GM19468 (cell line): ENCODE results near the gene SMU1.
"Not testable (repeated sequence)": the region's sequence is repeated elsewhere in the genome, so short reads cannot be mapped to it uniquely, and the experiment has no call there.

Source experiments
- ATAC-seq: cut with Tn5 transposase; IDR thresholded peaks from one replicate; pipeline ENCODE4 v1.9.1; 2021; ENCODE audit warnings: mild to moderate bottlenecking, moderate library complexity, moderate number of reproducible peaks; ENCODE audit not compliant: unreplicated experiment; ENCODE audit errors: extremely low read depth

Gene SMU1

DNA sequence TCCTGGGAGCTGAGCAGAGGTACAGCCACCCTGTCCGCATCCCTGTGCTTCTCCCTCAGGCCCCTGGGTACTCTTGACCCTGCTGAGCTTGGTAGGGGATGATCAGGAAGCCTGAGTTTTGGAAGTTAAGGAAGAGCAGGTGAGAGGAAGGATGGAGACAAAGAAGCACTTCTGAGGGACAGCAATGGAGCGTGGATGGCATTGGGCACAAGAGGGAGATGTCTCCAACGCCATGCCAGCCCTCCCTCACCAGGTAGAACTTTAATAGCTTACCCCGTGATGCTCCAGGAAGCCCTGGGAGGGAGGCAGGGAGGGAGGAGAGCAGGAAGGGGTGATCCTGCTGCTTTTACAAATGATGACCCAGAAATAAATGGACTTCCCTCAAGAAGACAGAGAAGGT is 29.9 kb upstream of the SMU1 start:
- ATAC-seq = no peak

DNA sequence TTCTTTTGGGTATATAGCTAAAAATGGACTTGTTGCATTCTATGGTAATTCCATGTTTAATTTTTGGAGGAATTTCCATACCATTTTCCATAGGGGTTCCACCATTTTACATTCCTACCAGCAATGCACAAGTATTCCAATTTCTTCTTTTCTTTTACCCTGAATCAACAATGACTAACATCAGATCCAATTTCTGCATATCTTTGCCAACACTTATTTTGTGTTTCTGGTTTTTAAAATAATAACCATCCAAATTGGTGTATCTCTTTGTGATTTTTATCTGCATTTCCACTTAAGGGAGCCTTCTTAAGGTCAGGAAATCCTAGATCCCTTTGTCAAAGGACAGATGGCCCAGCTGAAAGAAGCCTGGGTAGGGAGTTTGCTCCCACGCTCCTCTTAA is 29.5 kb upstream of the SMU1 start:
- ATAC-seq = no peak

DNA sequence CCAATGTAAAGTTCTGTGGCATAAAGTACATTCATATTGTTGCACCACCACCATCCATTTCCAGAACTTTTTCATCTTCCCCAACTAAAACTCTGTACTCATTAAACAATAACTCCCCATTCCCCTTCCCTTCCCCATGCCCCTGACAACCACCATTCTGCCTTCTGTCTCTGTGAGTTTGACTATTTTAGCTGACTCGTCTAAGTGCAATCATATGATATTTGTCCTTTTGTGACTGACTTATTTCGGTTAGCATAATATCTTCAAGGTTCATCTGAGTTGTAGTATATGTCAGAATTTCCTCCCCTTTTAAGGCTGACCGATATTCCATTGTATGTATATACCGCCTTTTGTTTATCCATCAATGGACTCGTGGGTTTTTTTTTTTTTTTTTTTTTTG is 29.0 kb upstream of the SMU1 start:
- no peak for ATAC-seq

DNA sequence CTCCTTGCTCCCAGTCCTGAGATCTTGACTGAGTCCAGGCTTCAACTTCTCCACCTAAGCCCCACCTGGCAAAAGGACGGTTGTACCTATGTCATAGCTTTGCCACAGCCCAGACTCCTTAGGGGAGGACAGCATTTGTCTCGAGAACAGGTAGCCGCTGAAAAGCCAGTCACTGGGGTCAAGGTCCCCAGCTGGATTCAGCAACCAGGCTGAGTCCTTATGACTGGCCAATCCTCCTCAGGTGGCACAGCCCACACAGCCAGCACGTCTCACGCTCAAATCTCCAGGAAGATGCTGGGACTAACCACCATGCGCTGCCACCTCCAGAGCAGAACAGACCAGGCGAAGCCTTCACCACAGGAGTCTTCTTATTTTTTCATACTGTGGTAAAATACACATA is 27.9 kb upstream of the SMU1 start:
- ATAC-seq = no peak

DNA sequence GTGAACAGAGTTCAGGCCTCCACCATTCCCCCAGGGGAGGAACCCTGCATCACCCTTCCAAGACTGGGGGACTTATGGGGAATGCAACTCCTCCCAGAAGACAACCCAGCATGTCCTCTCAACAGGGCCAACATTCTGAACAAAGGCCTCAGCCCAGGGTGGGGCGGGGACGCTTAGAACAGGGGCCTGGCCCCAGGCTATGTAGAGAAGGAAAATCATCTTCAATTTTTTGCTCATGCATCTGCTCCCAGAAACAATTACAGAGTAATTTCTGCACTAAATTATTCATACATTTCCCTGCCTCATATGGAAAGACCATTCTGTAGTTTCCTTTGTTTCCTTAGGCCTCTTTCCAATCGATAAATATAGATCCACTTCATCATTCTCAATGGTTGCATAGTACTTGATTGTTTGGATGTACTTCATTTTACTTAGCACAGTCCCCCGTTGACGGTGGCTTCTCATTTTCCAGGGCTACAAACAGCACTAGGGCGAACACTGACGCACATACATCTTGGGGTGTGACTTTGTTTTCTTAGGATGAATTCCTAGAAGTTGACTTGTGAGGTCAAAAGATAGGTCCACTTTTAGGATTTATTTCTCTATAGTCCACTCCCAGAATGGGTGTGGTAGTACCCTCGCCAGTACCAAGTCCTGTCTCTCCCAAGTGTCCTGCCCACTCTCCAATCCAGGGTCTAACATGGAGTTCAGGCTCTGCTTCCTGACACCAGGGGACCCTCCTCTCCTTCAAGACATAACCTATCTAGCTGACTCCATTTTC is 27.2 kb upstream of the SMU1 start:
- ATAC-seq = no peak

DNA sequence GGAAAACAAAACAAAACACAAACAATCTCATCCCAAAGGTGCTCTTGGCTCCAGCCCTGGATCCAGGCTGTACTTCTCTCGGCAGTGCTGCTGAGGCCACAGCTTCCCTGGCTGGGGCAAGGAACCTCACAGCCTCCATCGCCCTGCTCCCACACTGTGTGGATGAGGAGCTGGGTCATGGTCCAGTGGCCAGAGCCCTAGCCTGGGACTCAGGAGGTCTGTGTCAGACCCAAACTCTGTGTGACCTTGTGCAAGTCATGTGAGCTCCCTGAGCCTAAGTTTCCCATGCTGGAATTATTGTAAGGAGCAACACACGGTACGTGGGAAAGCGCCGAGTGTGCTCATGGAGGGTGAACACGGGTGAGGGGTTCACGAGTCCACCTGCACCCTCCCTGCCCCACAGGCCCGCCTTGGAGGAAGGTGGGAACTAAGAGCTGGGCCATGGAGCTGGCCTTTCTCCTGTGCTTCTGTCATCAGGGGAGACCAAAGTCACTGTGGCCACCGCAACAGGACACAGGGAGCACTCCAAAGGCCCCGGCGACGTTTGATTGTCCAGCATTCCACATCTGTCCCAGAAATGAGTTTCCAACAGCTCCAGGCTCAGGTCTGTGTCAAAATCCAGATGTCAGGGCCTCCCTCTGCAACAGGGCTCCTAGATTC is 26.2 kb upstream of the SMU1 start:
- no peak for ATAC-seq

DNA sequence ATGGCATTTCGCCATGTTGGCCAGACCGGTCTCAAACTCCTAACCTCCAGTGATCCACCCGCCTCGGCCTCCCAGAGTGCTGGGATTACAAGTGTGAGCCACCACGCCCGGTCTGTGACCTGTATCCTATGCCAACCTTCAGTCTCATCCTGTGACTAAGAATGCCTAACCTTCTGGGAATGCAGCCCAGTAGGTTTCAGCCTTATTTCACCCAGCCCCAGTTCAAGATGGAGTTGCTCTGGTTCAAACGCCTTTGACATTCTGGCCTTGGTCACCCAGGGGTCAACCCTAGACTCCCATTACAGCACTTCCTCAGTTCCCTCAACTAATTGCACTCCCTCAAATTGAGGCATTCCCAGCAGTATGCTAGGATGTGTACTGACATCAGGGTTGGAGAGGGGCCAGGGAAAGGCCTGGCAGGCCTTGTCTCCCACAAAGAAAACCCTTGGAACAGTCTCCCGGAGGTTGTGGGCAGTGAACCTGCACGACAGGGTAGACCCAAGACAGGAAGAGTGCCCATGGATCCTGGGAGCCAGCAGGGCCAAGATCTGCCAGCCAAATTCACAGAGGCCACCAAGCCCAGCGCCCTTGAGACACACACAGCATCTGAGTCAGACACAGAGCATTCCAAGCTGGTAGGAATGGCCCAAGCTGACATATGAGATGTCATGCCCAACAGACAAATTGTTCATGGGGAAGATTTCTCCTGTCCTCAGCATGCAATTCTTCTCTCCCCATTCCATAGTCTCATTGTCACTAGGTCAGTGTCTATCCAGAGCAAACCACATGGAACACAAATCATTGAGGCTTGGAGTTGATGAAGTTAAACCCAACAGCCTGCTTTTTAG is 24.9 kb upstream of the SMU1 start:
- ATAC-seq = no peak

DNA sequence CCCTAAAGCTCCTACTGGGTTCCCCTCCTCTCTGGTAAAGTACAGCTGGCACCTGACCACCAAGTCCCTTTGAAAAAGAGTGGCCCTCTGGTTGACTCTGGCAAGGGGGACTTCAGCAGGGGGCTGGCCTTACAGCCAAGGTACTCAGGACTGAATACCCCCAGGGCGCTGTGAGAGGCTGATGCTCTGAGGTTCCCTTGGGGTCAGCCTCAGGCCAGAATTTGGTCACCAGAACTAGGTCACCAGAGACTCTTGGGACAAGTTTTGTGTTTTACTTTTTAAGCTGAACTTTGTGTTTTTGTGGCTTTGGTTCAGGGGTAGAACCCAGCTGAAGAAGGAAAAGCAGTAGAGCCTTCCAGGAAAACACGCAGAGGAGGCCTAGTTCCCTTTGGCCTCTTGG is 23.3 kb upstream of the SMU1 start:
- ATAC-seq = no peak

DNA sequence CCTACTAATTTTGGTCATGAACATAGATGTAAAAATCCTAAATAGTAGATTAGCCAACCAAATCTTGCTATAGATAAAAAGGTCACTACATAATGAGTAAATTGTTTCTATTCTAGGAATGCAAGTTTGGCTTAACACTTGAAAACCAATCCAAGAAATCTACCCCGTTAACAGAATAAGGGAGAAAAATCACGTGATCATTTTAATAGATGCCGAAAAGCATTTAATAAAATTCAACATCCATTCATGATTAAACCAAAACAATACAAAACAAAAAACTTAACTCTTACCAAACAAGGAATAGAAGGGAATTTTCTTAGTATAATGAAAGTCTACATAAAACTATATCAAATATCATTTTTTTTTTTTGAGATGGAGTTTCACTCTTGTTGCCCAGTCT is 20.7 kb upstream of the SMU1 start:
- ATAC-seq = no peak

DNA sequence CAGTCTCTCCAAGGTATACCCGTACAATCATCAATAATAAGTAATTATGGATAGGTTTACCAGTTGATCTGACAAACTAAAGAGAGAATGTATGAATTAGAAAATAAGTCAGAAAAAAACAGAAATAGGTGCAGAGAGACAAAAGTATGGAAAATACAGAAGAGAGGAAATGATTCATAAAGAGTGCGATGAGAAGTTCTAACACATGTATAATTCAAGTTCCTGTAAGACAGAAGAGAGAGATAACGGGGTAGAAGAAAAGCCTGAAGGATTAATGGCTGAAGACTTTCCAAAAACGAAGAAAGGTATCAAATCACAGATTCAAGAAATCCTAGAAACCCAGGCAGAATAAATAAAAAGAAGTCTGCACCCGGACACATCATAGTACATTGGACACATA is 16.2 kb upstream of the SMU1 start:
- no peak for ATAC-seq

DNA sequence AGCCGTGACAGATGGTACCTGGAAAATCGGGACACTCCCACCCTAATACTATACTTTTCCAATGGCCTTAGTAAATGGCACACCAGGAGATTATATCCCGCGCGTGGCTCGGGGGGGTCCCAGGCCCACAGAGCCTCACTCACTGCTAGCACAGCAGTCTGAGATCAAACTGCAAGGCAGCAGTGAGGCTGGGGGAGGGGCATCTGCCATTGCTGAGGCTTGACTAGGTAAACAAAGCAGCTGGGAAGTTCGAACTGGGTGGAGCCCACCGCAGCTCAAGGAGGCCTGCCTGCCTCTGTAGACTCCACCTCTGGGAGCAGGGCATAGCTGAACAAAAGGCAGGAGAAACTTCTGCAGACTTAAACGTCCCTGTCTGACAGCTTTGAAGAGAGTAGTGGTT is 9.2 kb upstream of the SMU1 start:
- not testable (repeated sequence) for ATAC-seq

DNA sequence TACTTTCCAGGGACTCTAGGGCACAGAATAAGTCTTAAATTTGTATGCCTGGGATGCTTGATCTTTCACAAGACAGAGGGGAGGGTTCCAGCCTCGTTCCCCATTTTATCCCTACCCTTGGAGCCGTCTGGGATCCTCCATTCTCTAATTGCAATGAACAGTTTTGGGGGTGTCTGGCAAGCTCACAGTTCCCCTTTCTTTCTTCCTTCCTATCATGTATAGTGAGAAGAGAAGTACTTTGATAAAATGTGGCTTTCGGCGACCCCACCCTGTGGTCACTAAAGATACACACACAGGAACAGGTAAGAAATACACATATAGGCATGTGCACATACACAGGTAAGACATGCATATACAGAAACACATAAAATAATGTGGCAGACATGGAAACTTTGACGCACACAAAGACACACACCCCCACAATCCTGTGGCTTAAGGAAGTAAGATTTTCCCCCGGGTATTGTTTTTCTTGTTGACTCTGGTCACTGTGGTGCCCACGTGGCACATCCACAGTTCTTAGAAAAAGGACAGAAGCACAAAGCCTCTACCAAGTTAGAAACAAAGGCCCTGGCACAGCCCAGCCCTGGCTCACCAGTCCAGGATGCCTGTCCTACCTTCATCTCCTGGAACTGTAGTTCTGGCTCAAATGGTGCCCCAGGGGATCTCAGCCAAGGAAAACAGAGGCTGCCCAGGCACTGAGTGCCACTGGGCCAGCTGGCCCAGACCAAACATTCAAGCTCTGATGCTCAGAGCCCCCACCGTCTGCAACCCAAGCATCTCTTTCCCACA is 6.3 kb upstream of the SMU1 start:
- no peak for ATAC-seq

DNA sequence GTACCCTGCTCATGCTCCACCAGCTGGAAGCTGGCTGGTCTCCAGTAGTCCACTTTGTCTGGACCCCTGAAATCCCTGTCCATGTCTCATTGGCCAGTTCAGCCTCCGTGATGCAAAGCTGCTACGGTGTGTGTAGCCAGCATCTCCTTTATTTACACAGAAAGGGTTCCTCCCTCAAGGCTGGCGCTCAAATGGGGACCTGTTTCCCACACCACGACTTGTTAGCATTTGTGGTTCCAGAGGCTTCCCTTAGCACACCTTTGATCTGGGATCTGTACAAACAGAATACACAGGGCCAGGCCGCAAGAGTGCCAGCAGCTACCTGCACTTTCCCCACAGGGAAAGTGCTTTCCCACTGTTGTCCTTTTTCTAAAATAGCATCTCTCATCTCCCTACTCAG is 5.7 kb upstream of the SMU1 start:
- no peak for ATAC-seq

DNA sequence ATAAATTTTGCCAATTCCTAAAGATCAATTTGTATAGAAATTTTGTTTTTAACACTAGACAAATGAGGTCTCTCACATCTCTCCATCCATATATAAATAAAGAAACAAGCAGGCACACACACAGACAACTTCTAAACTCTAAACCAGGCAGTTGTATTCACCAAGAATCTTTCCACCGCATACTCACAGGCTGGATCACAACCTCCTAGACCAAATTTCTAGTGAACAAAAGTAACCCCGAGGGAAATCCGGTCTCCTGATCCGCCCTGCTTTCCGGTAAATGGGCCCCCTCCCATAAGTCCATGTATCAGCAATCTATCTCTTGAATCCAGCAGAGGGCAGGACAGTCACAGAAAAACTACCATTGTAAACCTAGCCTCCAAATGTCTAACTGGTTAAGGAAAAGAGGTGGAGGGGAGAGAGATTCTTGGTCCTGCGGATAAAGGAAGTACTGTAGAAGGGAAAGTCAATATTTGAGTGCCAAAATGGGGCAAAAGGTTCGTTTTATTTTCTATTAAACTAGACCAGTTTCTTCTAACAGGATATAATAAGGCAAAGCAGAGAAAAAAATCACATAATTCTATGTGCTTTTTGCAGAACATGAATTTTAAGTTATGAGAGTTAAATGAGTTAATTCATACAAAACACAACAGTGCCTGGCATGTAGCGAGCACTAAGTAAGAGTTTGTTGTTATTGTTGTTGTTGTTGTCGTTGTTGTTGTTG is 4.8 kb upstream of the SMU1 start:
- no peak for ATAC-seq

DNA sequence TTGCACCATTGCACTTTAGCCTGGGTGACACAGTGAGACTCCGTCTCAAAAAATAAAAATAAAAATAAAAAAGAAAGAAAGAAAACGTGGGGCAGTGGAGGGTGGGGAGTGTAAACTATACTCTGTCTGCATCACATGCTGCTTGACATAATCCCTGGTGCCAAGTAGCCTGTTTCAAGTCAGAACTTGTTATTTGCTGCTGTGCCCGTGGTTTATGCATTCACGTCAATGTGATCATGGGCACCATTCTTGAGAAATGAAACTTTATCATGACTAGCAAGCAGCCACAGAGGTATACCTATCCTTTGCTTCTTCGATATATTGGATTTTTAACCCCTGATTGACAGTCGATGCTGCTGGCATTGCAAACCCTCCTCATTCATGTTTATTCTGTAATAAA is 4.1 kb upstream of the SMU1 start:
- ATAC-seq = no peak

DNA sequence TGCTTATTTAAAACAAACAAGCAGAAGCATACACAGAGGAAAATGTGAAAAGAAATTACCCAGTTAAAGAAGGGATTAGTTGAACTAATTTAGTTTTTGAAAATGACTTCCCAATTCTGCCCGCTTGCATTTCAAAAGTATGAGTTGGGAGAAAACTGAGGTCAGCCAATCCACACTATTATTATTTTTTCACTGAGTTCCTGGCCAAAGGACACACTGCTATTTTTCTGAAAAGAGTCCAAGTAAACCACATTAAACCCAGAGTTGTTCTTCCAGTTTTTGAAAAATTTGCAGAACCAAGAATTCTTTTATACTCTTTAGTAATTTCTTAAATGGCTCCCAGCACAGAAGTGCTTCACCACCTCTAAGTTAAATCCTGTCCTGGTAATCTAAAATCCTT is 7.5 kb downstream of the SMU1 start:
- ATAC-seq = no peak

DNA sequence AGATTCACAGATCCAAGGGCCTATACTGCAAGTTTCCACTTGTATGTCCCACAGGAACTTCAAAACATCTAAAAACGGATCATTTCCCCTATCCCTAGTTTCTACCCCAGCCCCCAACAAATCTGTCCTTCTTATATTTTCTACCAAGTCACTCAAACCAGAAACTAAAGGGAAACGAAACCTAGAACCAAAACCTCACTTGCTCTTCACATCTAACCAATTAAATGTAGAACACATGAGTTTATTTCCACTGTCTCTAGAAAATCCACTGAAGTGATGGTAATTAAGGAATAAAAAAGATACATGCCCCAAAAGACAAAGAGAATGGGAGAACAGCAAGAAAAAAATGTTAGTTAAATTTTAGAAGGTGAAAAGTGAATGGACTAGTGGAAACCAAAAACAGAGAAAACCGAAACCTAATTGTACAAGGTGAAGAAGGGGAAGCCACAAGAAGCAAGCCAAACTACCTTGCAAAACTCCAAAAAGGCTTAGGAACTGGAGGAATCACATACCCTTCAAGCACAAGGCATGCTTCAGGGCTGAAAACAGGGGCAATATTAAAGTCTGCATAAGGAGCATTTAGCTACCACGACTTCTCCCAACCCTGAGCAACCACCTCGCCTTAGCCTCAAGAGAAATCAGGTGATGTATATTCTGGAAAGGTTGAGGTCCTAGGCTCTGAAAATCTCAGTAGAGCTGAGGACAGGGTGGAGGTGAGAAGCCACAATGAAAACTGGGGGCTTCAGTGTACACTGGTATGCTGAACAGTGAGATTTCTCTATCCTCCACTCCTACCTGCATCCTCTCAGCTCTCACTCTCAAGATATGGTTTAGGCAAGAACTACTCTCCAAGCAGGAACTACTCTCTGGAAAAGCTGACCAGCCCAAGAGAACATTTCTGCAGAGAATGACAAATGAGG is 11.1 kb downstream of the SMU1 start:
- ATAC-seq = peak; percentile 72

DNA sequence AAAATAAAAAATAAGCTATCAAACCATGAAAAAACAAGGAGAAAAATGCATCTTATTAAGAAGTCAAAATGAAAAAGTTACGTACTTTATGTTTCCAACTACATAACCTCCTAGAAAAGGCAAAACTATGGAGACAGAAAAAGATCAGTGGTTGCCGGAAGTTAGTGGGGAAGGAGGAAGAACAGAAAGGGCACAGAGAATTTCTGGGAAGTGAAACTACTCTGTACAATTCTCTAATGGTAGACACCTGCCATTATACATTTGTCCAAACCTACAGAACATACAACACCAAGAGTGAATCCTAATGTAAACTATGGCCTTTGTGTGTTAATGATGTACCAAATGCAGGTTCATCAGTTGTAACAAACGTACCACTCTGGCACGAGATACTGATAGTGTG is 25.3 kb downstream of the SMU1 start:
- ATAC-seq = no peak
